Progenitor cell of endocrine pancreas (in vitro differentiated cells): Measurements from ENCODE around the gene HS3ST2. TPM values are rescaled to one million over a fixed set of nuclear protein-coding genes. Genes with fewer than 3 reads are reported as not detected.

ENCODE experiments used
- DNase-seq: peaks from one replicate; pipeline ENCODE4 v3.0.0; 2021; ENCODE audit warnings: low spot score; ENCODE audit not compliant: unreplicated experiment
- H3K27ac Mint-ChIP-seq: 2 replicates; pipeline ENCODE4 v1.8.0; 2021; ENCODE audit warnings: mild to moderate bottlenecking, moderate library complexity, mixed read lengths
- H3K27me3 Mint-ChIP-seq: 2 replicates; pipeline ENCODE4 v1.8.0; 2021; ENCODE audit warnings: mixed read lengths
- H3K36me3 Mint-ChIP-seq: 2 replicates; pipeline ENCODE4 v1.8.0; 2022; ENCODE audit warnings: mixed read lengths; ENCODE audit not compliant: insufficient read depth
- H3K4me1 Mint-ChIP-seq: 2 replicates; pipeline ENCODE4 v1.8.0; 2021; ENCODE audit warnings: low read depth, mixed read lengths
- H3K4me3 Mint-ChIP-seq: 2 replicates; pipeline ENCODE4 v1.8.0; 2021; ENCODE audit warnings: low read depth, mild to moderate bottlenecking, moderate library complexity, mixed read lengths
- H3K9me3 Mint-ChIP-seq: 2 replicates; pipeline ENCODE4 v1.8.0; 2021; ENCODE audit warnings: low read depth, mixed read lengths
- total RNA-seq: library from RNA; stranded (reverse); gene quantifications from 2 replicates; pipeline ENCODE4 v1.2.1, GENCODE V29; 2021
- TF ChIP-seq, protein P1 (sequence below): fragments of 200-600 bp; sonication (generic); IDR thresholded peaks from one replicate; pipeline ENCODE4 v1.5.0; 2021; ENCODE audit warnings: antibody characterized with exemption, mild to moderate bottlenecking; ENCODE audit not compliant: unreplicated experiment

The HS3ST2 gene
- total RNA-seq, 1 donor from 2014 or later, result not detected

DNA sequence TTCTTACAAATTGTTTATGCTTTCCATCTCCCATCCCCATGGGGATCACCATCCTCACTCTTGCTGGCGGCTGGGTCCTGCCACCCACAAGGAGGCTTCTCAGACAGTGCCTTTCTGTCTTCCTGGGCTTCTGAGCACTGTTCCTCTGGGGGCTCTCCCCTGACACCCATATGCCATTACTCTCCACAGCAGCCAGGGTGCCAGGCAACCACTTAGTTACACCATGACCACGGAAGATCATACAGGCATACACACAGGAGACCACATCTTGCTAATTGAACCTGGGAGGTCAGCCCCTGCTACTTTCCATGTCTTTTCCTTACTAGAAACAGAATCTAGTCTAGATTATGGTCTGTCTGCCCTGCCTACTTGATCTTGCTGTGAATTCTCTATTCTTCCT lies 27.7 kb upstream of the HS3ST2 start:
- DNase-seq, result no peak
- TF ChIP-seq, protein P1, sequence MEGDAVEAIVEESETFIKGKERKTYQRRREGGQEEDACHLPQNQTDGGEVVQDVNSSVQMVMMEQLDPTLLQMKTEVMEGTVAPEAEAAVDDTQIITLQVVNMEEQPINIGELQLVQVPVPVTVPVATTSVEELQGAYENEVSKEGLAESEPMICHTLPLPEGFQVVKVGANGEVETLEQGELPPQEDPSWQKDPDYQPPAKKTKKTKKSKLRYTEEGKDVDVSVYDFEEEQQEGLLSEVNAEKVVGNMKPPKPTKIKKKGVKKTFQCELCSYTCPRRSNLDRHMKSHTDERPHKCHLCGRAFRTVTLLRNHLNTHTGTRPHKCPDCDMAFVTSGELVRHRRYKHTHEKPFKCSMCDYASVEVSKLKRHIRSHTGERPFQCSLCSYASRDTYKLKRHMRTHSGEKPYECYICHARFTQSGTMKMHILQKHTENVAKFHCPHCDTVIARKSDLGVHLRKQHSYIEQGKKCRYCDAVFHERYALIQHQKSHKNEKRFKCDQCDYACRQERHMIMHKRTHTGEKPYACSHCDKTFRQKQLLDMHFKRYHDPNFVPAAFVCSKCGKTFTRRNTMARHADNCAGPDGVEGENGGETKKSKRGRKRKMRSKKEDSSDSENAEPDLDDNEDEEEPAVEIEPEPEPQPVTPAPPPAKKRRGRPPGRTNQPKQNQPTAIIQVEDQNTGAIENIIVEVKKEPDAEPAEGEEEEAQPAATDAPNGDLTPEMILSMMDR, result no peak
- Mint-ChIP-seq H3K4me1 (no peaks in the 10 kb centered on the region), H3K4me3 (no peak overlapping the region), H3K36me3 (no peaks in the 10 kb centered on the region), H3K27ac (no peak overlapping the region), H3K27me3 (no peaks in the 10 kb centered on the region), H3K9me3 (no peaks in the 10 kb centered on the region)

DNA sequence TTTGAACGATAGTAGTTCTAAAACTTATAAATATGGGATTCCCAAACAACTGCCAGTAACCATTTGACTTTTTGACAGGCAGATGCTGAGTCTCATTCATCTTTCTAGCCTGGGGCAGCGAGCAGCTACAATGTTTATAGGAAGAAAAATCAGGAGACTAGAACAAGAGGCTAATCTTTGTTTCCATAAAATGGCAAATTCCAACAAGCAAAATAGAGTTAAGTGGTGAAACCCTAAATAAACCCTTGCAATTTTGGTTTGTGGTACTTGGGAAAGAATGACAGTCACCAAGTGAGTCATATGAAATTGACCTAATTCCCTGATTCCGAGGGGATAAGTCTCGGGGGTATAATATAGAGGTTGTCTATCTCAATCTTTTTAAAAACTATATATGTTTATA lies 27.3 kb upstream of the HS3ST2 start:
- no peak overlapping the region for H3K27ac Mint-ChIP-seq
- no peaks in the 10 kb centered on the region for H3K9me3 Mint-ChIP-seq
- no peak for DNase-seq

DNA sequence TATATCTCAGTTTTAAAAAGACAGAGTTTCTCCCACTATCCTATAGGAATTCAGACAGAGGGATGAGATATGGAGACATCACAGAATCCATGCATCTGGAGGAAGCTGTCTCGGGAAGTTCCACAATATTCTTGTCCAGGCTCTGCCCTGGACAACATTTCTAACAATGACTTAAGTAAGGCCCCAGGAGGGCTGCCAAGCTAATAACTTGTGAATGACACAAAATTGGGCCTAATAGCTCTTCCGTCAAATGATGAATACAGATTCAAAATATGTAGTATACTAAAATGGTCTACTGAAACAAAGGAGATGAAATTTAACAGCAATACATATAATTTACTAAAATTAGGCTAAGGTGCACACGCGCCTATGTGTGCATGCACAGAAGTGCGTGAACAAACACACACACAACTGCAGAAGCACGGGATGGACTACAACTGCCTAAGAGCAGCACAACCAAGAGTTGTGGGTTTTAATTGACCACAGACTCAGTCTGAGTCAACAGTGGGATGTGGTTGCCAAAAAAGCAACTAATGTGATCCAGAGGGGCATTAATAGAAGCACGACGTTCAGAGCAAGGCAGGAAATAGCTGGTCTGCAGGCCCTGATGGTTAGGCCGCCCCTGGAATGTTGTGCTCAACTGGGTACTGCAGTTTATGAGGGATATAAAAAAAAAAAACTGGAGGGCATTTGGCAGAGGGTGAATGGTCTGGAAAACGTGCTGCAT lies 26.3 kb upstream of the HS3ST2 start:
- Mint-ChIP-seq H3K9me3 (peaks cover 3% of the 10 kb centered on the region), H3K36me3 (no peaks in the 10 kb centered on the region), H3K4me1 (no peaks in the 10 kb centered on the region), H3K27ac (no peak overlapping the region), H3K4me3 (no peak overlapping the region), H3K27me3 (no peaks in the 10 kb centered on the region)
- no peak for DNase-seq
- TF ChIP-seq, protein P1, result no peak

More for the DNA sequence above, 27.3 kb upstream of the HS3ST2 start:
- TF ChIP-seq, protein P1, result no peak
- no peak overlapping the region for H3K4me3 Mint-ChIP-seq
- H3K36me3 Mint-ChIP-seq, result no peaks in the 10 kb centered on the region
- no peaks in the 10 kb centered on the region for H3K27me3 Mint-ChIP-seq
- no peaks in the 10 kb centered on the region for H3K4me1 Mint-ChIP-seq

DNA sequence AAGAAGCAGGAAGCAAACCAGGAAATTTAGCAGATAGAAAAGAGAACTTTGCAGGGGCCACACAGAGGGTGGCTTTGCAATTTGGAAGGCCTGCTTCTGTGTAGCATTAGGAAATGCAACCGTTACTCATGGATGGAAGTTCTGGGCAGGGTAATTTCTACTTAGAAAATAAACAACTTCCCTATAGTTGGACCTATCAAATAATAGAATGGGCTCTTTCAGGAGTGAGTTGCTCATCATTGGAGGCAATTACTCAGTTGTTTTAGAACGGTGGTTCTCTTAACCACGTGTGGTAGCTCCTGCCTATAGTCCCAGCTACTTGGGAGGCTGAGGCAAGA lies 25.8 kb upstream of the HS3ST2 start:
- Mint-ChIP-seq H3K9me3 (peaks cover 3% of the 10 kb centered on the region), H3K27ac (no peak overlapping the region), H3K36me3 (no peaks in the 10 kb centered on the region), H3K4me3 (no peak overlapping the region), H3K27me3 (no peaks in the 10 kb centered on the region), H3K4me1 (no peaks in the 10 kb centered on the region)
- TF ChIP-seq, protein P1, result no peak
- no peak for DNase-seq

DNA sequence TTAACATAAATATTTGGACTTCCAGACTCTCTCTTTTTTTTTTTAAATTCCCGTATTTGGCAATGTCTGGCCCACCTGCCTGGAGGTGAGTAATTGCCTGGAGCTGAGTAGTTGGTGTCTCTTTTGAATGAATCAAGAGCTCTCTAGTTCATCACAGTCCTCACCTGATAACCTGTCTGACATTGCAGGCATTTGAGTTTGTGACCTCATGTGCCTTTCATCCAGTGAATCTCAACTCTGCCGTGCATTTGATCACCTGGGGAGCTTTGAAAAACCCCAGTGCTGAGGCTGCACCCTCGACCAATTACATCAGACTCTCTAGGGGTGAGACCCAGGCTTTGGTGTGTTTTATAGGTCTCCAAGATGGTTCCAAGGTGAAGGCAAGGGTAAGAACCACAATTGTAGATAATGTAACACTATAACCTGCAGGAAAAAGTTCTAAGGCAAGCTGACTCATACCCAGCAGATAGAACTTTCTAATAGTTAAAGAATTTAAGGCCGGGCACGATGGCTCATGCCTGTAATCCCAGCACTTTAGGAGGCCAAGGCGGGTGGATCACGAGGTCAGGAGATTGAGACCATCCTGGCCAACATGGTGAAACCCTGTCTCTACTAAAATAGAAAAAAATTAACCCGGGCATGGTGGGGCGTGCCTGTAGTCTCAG lies 24.5 kb upstream of the HS3ST2 start:
- H3K27me3 Mint-ChIP-seq, result no peaks in the 10 kb centered on the region
- DNase-seq, result no peak
- H3K27ac Mint-ChIP-seq, result no peak overlapping the region
- H3K4me1 Mint-ChIP-seq, result no peaks in the 10 kb centered on the region
- no peaks in the 10 kb centered on the region for H3K36me3 Mint-ChIP-seq
- no peak overlapping the region for H3K4me3 Mint-ChIP-seq
- H3K9me3 Mint-ChIP-seq, result peaks cover 6% of the 10 kb centered on the region
- TF ChIP-seq, protein P1, result no peak
